Calu3 (cell line): ENCODE data around the gene NAALADL2. TPM values are rescaled to one million over a fixed set of nuclear protein-coding genes. Genes with fewer than 3 reads are reported as not detected.

ENCODE experiments used
- BruUV-seq: library from RNA; stranded (reverse); fragments of 400-500 nt; replicated peaks from 2 replicates; lab custom pipeline; 2021; lab: Mats Ljungman, UMichigan
- CTCF ChIA-PET: fragments of 300-600 bp; sonication (Branson Sonifier 250); formaldehyde crosslinking; loops from one replicate; lab custom pipeline; 2022; ENCODE audit warnings: antibody characterized with exemption; lab: Charles Lee
- DNase-seq: peaks from one replicate; pipeline ENCODE4 v3.0.0; 2022
- H3K27ac Mint-ChIP-seq: one replicate; pipeline ENCODE4 v1.8.0; 2022; ENCODE audit warnings: mixed read lengths; ENCODE audit not compliant: unreplicated experiment
- H3K27me3 Mint-ChIP-seq: one replicate; pipeline ENCODE4 v1.8.0; 2022; ENCODE audit warnings: mixed read lengths; ENCODE audit not compliant: unreplicated experiment
- H3K36me3 Mint-ChIP-seq: one replicate; pipeline ENCODE4 v1.8.0; 2022; ENCODE audit warnings: mild to moderate bottlenecking, moderate library complexity, mixed read lengths; ENCODE audit not compliant: insufficient read depth, unreplicated experiment
- H3K4me1 Mint-ChIP-seq: one replicate; pipeline ENCODE4 v1.8.0; 2022; ENCODE audit warnings: mild to moderate bottlenecking, low read depth, mixed read lengths; ENCODE audit not compliant: unreplicated experiment
- H3K4me3 Mint-ChIP-seq: one replicate; pipeline ENCODE4 v1.8.0; 2022; ENCODE audit warnings: mild to moderate bottlenecking, low read depth, moderate library complexity, mixed read lengths; ENCODE audit not compliant: unreplicated experiment
- H3K9me3 Mint-ChIP-seq: one replicate; pipeline ENCODE4 v1.8.0; 2022; ENCODE audit warnings: low read depth, mixed read lengths; ENCODE audit not compliant: unreplicated experiment
- CTCF ChIP-seq: fragments of 200-600 bp; IDR thresholded peaks from one replicate; pipeline ENCODE4 v1.8.0; 2022; ENCODE audit warnings: antibody characterized with exemption; ENCODE audit not compliant: unreplicated experiment
- intact Hi-C: fragments of 100-400 bp; cut with micrococcal nuclease; formaldehyde crosslinking; loops from one replicate; pipeline ENCODE4 v1.10.0; 2022; ENCODE audit not compliant: unreplicated experiment
- total RNA-seq: library from RNA; stranded (reverse); gene quantifications from 2 replicates; pipeline ENCODE4 v1.2.3, GENCODE V29; 2022

The NAALADL2 gene
- total RNA-seq, 1 experiment from 2014 or later, result 36.9 TPM

GRCh38 chr3:175580318-175580717, 721.2 kb downstream of the NAALADL2 start:
- no peaks in the 10 kb centered on the region for H3K27me3 Mint-ChIP-seq
- H3K36me3 Mint-ChIP-seq, result no peaks in the 10 kb centered on the region
- no TSS peak for BruUV-seq
- no peak for TF ChIP-seq CTCF
- H3K9me3 Mint-ChIP-seq, result no peaks in the 10 kb centered on the region
- H3K4me1 Mint-ChIP-seq, result peaks cover 17% of the 10 kb centered on the region
- CTCF ChIA-PET, result no interaction called here
- no peak overlapping the region for H3K27ac Mint-ChIP-seq
- H3K4me3 Mint-ChIP-seq, result no peak overlapping the region
- intact Hi-C loops, result no loop called here
- DNase-seq, result no peak

- Mint-ChIP-seq H3K9me3 (no peaks in the 10 kb centered on the region), H3K4me3 (no peak overlapping the region), H3K36me3 (no peaks in the 10 kb centered on the region), H3K27ac (no peak overlapping the region), H3K4me1 (peaks cover 9% of the 10 kb centered on the region), H3K27me3 (no peaks in the 10 kb centered on the region)
- CTCF ChIA-PET, result interaction anchor here (0.6 to 1.5 kb wide), 4 partner anchors 19 to 325 kb away, joined by 3 to 5 read pairs (median 3); no protein-coding TSS in a partner anchor
- no TSS peak for BruUV-seq
- TF ChIP-seq CTCF, result no peak
- DNase-seq, result no peak
- intact Hi-C loops, result no loop called here
These were observed 726.8 kb downstream of the NAALADL2 start for GRCh38 chr3:175585898-175586297.

- H3K36me3 Mint-ChIP-seq, result no peaks in the 10 kb centered on the region
- no TSS peak for BruUV-seq
- intact Hi-C loops, result no loop called here
- CTCF ChIA-PET, result interaction anchor here (0.7 kb wide), 1 partner anchor 815 kb away, joined by 3 read pairs; no protein-coding TSS in a partner anchor
- H3K27me3 Mint-ChIP-seq, result no peaks in the 10 kb centered on the region
- no peak overlapping the region for H3K27ac Mint-ChIP-seq
- no peaks in the 10 kb centered on the region for H3K4me1 Mint-ChIP-seq
- H3K4me3 Mint-ChIP-seq, result no peak overlapping the region
- H3K9me3 Mint-ChIP-seq, result peaks cover 10% of the 10 kb centered on the region
- TF ChIP-seq CTCF, result no peak
- no peak for DNase-seq
These were observed 731.6 kb downstream of the NAALADL2 start for GRCh38 chr3:175590745-175591144.

- Mint-ChIP-seq H3K9me3 (peaks cover 10% of the 10 kb centered on the region), H3K4me3 (no peak overlapping the region), H3K4me1 (no peaks in the 10 kb centered on the region), H3K27ac (no peak overlapping the region), H3K36me3 (no peaks in the 10 kb centered on the region), H3K27me3 (no peaks in the 10 kb centered on the region)
- no TSS peak for BruUV-seq
- DNase-seq, result no peak
- CTCF ChIA-PET, result no interaction called here
- TF ChIP-seq CTCF, result no peak
- intact Hi-C loops, result no loop called here
These were observed 732.2 kb downstream of the NAALADL2 start for GRCh38 chr3:175591375-175591774.
